GM19463 (cell line): ENCODE data around the gene ITGAD.

ENCODE experiments used
- ATAC-seq: cut with Tn5 transposase; IDR thresholded peaks from one replicate; pipeline ENCODE4 v1.9.1; 2021; ENCODE audit warnings: mild to moderate bottlenecking, moderate library complexity; ENCODE audit not compliant: unreplicated experiment

Gene ITGAD

DNA sequence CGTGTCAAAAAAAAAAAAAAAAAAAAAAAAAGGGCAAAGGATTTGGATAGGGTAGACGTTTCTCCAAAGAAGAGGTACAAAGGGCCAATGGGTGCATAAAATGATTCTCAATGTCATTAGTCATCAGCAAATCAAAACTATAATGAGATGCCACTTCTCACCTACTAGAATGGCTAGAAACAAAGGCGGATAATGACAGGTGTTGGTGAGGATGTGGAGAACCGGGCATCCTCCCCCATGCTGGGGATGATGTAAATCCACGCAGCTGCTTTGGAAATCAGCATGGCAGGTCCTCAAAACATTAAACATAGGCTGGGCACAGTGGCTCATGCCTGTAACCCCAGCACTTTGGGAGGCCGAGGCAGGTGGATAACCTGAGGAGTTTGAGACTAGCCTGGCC, 28.7 kb upstream of the ITGAD start:
- no peak for ATAC-seq

DNA sequence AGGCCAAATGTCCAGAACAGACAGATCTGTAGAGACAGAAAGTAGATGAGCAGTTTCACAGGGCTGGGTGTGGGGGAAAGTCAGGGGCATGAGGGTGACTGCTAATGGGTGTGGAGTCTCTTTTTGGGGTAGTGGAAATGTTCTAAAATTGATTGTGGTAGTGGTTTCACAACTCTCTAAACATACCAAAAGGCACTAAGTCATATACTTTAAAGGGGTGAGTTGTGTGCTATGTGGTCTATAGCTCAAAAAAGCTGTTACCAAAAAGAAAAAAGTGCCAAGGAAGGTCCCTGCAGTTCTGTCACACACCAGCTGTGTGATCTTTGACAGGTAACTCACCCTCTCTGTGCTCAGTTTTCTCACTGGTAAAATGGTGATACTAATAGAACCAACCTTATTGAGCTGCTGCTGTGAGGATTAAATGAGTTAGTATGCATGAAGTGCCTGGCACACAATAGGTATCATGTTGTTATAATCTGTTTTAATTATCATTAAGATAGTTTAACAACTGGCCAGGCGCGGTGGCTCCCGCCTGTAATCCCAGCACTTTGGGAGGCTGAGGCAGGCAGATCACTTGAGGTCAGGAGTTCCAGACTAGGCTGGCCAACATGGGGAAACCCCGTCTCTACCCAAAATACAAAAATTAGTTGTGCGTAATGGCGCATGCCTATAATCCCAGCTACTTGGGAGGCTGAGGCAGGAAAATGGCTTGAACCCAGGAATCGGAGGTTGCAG, 27.8 kb upstream of the ITGAD start:
- ATAC-seq, result peak; percentile 82

DNA sequence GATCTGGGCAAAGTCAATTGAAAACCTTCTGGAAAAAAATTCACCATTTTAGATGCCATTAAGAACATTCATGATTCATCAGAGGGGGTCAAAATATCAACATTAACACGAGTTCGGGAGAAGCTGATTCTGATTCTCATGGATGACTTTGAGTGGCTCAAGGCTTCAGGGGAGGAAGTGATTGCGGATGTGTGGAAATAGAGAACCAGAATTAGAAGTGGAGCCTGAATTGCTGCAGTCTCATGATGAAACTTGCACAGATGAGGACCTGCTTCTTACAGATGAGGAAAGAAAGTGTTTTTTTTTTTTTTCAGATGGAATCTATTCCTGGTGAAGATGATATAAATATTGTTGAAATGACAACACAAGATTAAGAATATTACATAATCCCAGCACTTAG, 25.3 kb upstream of the ITGAD start:
- no peak for ATAC-seq

DNA sequence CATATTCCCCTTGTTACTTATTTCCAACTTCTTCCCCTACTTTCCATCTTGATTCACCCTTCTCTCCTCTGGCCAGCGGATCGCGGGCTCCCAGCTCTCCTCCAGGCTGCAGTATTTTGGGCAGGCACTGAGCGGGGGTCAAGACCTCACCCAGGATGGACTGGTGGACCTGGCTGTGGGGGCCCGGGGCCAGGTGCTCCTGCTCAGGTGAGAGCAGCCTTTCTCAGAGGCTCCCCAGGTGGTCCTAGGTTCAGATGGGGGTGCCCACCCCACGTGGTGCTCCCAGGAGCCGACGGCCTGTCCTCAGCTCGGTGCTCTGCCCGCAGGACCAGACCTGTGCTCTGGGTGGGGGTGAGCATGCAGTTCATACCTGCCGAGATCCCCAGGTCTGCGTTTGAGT, 22.1 kb upstream of the ITGAD start:
- ATAC-seq, result no peak

DNA sequence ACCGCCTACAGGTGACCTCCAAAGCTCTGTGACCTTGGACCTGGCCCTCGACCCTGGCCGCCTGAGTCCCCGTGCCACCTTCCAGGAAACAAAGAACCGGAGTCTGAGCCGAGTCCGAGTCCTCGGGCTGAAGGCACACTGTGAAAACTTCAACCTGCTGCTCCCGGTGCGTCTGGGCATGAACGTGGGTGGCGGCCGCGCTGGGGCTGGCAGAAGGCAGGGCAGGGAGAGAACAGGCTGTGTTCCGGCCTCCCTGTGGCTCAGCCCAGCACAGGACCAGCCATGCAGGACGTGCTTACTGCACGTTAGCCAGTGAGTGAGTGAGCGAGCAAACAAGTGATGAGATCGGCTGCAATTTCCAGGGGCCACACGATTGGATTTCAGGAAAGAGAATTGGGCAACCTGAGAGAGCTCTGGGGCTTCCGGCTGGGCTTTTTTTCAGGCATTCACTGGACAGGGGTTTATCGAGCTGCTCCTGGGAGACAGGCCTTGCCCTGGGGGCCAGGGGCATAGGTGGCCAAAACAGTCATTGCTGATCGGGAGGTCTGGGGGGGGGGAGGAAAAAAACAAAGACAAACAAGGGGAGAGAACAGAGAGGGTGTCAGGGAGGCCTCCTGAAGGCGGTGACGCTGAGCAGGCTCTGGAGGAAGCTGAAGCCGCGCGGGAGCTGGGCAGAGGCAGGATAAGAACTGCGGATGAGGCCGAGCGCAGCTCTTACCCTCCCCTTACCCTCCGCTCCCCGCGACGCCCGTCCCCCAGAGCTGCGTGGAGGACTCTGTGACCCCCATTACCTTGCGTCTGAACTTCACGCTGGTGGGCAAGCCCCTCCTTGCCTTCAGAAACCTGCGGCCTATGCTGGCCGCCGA, 21.3 kb upstream of the ITGAD start:
- no peak for ATAC-seq

DNA sequence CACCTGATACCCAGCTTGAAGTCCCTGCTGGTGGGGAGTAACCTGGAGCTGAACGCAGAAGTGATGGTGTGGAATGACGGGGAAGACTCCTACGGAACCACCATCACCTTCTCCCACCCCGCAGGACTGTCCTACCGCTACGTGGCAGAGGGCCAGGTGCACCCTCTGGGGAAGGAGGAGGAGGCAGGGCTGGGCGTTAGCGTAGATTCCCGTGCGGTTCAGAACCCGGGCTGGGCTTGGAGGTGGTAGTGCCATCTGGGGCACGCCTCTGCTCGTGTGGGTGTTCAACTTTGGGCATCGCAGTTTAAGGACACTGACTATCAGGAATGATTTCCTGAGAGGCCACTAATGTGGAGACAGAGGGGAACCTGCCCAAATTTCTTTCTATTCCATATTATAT, 19.9 kb upstream of the ITGAD start:
- no peak for ATAC-seq

DNA sequence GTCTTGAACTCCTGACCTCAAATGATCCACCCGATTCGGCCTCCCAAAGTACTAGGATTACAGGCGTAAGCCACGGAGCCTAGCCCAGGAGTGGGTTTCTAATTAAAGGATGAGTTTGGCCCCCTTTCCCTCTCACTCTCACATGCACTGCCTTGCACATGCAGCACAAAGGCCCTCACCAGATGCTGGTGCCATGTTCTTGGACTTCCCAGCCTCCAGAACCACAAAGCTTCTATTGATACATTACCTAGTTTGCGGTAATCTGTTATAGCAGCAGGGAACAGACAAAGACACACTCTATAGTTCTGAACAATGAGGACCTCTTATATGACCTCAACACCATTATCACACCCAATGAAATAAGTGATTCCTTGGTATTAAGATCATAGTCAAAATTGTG, 17.9 kb upstream of the ITGAD start:
- ATAC-seq, result no peak

DNA sequence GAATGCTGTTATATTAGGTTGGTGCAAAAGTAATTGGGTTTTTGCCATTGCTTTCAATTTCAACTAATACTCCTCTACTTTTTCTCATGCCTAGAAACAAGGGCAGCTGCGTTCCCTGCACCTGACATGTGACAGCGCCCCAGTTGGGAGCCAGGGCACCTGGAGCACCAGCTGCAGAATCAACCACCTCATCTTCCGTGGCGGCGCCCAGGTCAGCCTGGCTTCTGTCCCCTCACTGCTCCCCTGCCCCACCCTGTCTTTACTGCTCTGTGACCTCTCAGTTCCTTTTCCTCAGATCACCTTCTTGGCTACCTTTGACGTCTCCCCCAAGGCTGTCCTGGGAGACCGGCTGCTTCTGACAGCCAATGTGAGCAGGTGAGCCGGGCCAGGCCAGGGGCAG, 16.4 kb upstream of the ITGAD start:
- ATAC-seq, result no peak

DNA sequence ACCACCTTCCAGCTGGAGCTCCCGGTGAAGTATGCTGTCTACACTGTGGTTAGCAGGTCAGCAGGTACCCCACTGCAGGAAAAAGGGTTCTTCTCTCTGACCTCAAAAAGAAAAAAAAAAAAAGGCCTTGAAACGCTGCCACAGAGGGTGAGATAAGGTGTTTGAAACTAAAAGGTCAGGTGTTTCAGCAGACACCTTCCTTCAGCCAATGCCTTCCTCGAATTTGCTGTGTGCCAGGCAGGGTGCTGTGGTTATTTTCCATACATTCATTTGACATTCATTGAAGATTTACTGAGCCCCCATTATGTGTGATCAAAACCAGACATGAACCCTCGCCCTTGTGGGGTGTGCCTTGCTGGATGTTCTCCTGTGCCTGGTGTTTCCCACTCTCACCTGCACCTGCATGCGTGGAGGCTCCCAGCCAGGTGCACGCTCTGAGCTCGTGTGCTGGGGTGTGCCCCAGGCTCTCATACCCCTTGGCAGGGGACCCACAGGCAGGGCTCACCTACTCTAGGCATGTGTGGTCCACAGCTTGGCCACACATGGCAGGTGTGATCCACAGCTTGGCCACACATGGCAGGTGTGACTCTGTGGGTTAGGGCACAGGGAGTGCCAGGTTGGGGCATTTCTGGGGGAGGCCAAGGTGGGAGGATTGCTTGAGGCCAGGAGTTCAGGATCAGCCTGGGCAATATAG, 15.8 kb upstream of the ITGAD start:
- no peak for ATAC-seq

DNA sequence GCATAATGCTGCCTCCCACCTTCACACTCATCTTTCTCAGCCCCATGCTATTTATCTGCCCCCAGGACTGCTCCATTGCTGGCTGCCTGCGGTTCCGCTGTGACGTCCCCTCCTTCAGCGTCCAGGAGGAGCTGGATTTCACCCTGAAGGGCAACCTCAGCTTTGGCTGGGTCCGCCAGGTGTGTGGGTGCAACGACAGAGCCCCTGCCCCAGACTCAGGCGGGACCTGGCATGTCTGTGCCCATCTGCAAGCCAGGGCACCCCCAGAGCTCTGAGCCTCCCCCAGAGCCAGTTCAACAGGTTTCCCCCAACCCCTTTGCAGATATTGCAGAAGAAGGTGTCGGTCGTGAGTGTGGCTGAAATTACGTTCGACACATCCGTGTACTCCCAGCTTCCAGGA, 12.9 kb upstream of the ITGAD start:
- no peak for ATAC-seq

DNA sequence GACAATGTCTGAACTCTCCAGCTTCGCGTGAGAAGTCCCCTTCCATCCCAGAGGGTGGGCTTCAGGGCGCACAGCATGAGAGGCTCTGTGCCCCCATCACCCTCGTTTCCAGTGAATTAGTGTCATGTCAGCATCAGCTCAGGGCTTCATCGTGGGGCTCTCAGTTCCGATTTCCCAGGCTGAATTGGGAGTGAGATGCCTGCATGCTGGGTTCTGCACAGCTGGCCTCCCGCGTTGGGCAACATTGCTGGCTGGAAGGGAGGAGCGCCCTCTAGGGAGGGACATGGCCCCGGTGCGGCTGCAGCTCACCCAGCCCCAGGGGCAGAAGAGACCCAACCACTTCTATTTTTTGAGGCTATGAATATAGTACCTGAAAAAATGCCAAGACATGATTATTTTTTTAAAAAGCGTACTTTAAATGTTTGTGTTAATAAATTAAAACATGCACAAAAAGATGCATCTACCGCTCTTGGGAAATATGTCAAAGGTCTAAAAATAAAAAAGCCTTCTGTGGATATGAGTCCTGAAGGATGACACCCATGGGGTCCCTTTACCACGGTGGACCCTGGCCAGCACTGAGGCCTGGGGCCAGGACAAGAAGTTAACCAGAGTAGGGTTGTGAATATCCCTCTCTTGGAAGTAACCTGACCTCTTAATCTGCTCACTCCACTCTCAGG, 10.5 kb upstream of the ITGAD start:
- ATAC-seq, result peak; percentile 63

DNA sequence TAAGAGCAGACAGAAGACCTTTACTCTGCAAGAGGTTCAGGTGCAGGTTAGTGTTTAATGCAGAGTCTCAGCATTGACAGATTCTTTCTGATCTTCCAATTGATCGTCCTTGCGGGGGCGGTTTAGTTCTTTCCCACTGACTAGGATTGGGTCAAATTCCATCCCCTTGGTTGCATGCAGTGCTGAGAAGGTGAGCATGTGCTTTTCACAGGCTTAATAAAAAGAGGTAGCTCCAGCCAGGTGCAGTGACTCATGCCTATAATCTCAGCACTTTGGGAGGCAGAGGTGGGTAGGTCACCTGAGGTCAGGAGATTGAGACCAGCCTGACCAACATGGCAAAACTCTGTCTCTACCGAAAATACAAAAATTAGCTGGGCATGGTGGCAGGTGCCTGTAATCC, 7.5 kb upstream of the ITGAD start:
- ATAC-seq, result no peak

DNA sequence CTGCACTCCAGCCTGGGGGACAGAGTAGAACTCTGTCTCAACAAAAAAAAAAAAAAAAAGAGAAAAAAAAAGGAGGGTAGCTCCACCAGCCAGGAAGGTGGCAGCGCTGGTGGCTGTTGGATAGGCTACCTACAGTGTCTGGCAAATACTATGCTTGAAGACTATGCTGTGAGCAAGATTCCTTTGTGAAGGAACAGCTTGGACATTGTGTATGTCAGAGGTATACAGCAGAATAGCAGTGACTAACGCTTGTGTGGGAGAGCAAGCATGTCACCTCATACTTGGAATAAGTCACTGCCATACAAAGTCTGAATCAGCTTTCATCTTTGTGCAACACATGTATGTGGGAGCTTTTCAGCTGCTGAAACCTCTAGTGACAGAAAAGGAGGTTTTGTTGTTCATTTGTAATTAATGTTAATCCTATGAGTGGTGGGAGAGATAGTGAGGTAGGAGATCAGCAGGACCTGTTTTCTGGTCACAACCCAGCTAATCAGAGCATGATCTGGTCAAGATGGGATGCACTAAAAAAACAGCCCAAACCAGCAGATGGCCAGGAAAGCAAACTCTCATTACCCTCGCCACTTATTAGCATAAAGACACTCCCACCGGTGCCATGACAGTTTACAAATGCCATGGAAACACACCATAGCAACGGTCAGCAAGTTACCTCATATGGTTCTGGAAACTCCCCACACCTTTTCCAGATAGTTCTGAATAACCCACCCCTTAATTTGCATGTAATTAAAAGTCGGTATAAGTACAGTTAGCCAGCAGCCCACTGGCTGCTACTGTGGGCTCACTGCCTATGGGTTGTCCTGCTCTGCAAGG, 6.8 kb upstream of the ITGAD start:
- peak; percentile 56 for ATAC-seq

DNA sequence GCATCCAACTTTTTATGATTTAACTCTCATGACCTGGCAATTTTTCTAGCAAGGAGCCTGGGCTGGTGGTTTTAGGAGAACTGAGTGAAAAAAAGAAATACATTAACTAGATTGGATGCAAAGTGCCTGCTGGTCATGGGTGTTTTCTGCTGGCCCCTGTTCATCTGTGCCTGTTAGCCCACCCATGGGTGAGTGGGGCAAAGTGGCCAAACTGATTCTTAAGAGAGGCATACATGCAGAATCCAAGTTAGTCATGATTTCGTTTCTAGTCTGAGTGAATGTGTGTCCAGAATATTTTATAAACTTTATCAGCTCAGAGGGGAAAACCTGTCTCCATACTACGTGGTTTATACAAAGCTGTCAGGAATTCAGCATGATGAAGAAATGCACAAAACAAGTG, 4.6 kb upstream of the ITGAD start:
- ATAC-seq, result no peak

DNA sequence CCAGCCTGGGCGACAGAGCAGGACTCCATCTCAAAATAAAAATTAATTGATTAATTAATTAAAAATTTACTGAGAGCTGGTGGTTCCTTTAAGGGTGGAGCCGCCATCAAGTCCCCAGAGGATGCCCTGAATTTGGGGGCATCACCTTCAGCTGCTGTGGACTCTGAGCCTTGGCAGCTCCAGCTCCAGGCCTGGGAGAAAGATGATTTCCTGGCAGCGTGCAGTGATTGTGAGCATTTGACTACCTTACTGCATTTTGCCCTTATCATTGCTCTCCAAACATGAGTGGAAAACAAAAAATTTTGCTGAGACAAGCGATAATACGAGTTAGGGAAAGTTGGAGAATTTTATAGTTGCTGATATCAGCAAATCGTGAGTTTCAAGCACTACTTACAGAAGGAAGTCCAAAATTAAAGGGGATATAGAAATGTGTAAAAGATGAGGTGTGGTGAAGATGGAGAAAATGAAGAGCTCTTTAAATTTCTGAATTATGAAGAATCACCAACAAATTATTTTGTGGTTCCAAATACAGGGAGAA, 2.6 kb upstream of the ITGAD start:
- no peak for ATAC-seq

DNA sequence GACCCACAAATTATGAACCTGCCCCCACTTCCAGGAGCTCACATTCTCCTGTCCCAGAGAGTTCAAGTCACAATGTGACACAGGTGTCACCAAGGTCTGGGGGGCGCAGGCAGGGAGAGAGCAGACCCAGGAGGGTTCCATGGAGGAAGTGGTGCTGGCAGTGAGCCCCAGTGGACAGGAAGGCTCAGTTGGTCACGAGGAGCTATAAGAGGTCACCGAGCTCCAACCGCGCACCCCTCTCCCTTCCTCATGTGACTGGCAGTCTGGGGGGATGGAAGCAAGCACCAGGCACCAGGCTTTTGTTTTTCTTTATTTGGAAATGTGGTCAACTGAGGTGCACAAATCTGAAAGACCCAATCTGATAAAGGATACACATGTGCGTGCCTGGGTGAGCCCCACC, 2.5 kb downstream of the ITGAD start:
- no peak for ATAC-seq

DNA sequence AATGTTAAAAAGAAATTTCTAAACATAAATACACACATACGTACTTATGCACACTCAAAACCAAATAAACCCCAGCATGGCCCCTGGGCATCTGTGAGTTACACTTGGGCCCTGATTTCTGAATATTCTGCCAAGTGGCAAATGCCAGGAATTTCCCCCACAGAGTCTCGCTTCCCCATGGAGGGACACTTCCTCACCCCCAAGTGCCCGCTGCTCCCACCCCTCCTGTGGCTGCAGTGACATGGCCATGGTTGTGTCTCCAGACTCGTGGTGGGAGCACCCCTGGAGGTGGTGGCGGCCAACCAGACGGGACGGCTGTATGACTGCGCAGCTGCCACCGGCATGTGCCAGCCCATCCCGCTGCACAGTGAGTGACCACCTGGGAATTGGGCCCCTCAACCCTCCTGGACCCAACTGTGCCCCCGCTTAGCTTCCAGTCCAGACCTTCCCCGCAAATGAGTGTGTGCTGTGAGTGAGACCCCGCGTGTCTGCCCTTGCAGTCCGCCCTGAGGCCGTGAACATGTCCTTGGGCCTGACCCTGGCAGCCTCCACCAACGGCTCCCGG, 4.0 kb downstream of the ITGAD start:
- ATAC-seq, result no peak

DNA sequence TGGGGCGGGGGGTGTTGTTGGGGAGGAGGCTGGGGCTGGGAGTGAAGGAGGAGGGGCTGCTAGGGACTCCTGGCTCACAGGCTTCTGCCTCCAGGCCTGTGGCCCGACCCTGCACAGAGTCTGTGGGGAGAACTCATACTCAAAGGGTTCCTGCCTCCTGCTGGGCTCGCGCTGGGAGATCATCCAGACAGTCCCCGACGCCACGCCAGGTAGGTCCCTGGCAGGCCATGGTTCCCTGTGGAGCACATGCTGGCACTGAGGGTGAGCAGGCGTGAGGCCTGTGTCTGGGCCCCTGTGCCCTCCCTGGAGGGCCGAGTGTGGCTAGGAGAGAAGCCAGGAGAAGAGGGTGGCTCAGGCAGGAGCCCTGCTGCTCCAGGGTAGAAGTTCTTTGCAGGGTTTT, 4.6 kb downstream of the ITGAD start:
- no peak for ATAC-seq

DNA sequence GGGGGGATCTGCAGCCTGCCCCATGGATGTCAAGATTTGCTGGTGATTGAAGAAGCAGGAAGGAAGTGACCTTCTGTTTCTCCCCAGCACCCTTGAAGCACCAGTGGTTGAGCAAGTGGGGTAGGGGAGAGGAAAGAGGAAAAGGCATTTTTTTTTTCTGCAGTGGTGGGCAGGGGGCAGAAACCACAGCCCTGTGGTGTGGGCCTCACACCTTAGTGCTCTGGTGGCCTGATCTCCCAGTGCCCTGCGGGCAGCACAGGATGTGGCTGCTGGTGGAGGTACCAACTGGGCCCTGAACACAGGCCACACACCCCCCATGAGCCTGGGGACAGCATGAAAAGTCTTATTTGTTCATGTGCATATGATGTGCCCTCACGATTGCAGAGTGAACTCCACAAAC, 7.1 kb downstream of the ITGAD start:
- no peak for ATAC-seq

DNA sequence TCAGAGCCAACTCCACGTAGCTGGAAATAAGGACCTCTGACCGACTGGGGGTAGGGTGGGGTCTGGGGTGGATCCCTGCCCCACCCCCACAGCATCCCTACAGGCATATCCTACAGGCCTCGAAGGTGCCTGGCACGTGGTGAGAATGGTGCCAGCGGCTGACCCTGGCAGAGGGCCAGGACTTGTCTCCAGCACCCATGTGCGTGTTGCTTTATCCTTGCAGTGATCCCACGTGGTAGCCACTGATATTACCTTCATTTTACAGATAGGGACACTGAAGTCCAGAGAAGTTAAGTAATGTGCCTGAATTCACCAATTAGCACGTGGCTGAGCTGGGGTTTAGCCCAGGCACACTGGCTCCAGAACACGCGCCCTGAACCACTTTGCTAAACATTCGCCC, 8.3 kb downstream of the ITGAD start:
- no peak for ATAC-seq
